Measurements from ENCODE around the gene EHMT1. TPM values are rescaled to one million over a fixed set of nuclear protein-coding genes. Genes with fewer than 3 reads are reported as not detected.

Gene EHMT1
- polyA plus RNA-seq, 3 donors: 67.8 to 78.8 (median 76.3) TPM

DNA sequence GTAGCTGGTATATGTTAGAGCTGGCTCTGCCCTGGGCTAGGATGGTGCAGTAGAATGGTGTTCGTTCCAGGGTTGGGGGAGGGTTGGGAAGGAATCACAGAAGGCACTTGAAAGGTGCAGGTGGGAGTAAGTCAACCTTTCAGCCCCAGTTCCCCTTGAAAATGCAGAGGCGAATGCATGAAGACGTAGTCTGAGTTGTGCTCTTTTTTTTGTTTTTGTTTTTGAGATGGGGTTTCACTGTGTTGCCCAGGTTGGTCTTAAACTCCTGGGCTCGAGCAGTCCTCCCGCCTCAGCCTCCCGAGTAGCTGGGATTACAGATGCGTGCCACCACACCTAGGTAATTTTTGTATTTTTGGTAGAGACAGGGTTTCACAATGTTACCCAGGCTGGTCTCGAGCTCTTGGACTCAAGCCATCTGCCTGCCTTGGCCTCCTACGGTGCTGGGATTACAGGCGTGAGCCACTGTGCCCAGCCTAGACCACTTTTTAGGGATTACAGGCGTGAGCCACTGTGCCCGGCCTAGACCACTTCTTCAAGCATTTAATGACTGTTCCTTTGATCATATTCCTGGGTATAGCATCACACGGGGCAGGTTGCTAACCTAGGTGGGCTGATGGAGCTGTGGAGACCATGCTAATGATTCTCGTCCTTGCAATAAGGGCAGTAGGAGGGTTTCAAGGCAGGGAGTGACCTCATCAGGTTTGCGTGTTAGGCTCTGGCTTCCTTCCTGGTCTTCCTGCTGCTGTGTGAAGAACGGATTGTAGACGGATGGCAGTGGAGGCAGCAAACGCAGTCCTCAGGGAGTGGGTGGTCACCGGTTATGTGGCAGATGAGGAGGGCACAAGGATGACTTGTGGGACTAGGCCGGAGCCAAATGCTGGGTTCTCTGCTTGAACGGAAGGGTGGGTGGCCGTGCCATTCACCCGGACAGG is 13.7 kb downstream of the EHMT1 start:
- no peak for DNase-seq (ENCODE audit: extremely low read depth in 1 of 11, low read depth in 9 of 11, low spot score in 4 of 11)

- DNase-seq (ENCODE audit: extremely low read depth in 1 of 11, low read depth in 9 of 11, low spot score in 4 of 11): no peak
Measured at GRCh38 chr9:137634016-137634415, 15.2 kb downstream of the EHMT1 start.

DNA sequence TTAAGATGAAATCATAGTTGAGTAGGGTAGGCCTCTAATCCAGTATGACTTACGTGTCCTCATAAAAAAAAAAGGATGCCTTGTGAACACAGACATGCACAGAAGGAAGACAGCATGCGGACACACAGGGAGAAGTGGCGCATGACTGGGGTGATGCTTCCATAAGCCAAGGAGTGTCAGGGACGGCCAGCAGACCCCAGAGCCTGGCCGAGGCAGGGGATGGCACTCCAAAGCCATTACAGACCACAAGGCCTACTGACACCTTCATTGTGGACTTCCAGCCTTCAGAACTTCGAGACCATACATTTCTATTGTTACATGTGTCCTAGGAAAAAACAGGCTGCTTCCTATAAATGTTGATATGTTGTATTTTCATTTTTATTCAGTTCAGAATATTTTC is 19.9 kb downstream of the EHMT1 start:
- no peak for DNase-seq (ENCODE audit: extremely low read depth in 1 of 11, low read depth in 9 of 11, low spot score in 4 of 11)

- DNase-seq (ENCODE audit: extremely low read depth in 1 of 11, low read depth in 9 of 11, low spot score in 4 of 11): no peak
Measured at GRCh38 chr9:137639303-137640051, 20.7 kb downstream of the EHMT1 start.

- no peak for DNase-seq (ENCODE audit: extremely low read depth in 1 of 11, low read depth in 9 of 11, low spot score in 4 of 11)
Measured at GRCh38 chr9:137640862-137641261, 22.1 kb downstream of the EHMT1 start.

GRCh38 chr9:137642118-137642601 is 23.4 kb downstream of the EHMT1 start:
- DNase-seq (ENCODE audit: extremely low read depth in 1 of 11, low read depth in 9 of 11, low spot score in 4 of 11): no peak

- DNase-seq (ENCODE audit: extremely low read depth in 1 of 11, low read depth in 9 of 11, low spot score in 4 of 11): no peak
Measured at GRCh38 chr9:137642892-137643291, 24.1 kb downstream of the EHMT1 start.

- DNase-seq (ENCODE audit: extremely low read depth in 1 of 11, low read depth in 9 of 11, low spot score in 4 of 11): no peak
Measured at GRCh38 chr9:137643921-137644320, 25.1 kb downstream of the EHMT1 start.

DNA sequence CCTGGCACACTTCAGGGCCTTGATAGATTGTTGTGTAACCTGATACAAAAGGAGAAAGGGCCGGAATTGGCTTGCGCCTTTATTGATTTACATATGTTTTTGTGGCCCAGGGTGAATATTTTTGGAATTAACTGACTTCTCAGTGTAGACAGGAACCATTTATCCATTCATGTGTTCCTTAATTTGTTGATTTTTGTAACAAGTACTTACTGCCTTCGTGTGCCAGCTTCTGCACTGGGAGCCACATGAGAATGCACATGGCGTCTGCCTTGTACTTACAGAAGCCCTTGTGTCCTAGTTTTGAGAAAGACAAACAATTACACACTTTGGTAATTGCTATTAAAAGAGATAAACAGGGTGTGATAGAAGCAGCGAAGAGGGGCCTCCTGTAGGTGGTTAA is 26.4 kb downstream of the EHMT1 start:
- DNase-seq (ENCODE audit: extremely low read depth in 1 of 11, low read depth in 9 of 11, low spot score in 4 of 11): no peak

GRCh38 chr9:137646341-137646740 is 27.5 kb downstream of the EHMT1 start:
- no peak for DNase-seq (ENCODE audit: extremely low read depth in 1 of 11, low read depth in 9 of 11, low spot score in 4 of 11)

GRCh38 chr9:137647096-137647714 is 28.4 kb downstream of the EHMT1 start:
- no peak for DNase-seq (ENCODE audit: extremely low read depth in 1 of 11, low read depth in 9 of 11, low spot score in 4 of 11)

GRCh38 chr9:137648396-137648795 is 29.6 kb downstream of the EHMT1 start:
- DNase-seq (ENCODE audit: extremely low read depth in 1 of 11, low read depth in 9 of 11, low spot score in 4 of 11): no peak

- no peak for DNase-seq (ENCODE audit: extremely low read depth in 1 of 11, low read depth in 9 of 11, low spot score in 4 of 11)
Measured at GRCh38 chr9:137649553-137649952, 30.7 kb downstream of the EHMT1 start.

DNA sequence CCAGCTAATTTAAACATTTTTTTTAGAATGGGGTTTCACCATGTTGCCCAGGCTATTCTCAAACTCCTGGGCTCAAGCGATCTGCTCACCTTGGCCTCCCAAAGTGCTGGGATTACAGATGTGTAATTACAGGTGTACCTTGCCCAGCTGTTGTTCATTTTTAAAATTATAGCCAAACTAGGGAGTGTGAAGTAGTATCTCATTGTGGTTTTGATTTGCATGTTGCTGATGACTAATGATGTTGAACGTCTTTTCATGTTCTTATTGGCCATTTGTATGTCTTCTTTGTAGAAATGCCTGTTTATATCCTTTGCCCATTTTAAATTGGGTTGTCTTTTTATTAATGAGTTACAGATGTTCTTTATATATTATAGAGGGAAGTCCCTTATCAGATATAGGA is 31.5 kb downstream of the EHMT1 start:
- DNase-seq (ENCODE audit: extremely low read depth in 1 of 11, low read depth in 9 of 11, low spot score in 4 of 11): no peak

DNA sequence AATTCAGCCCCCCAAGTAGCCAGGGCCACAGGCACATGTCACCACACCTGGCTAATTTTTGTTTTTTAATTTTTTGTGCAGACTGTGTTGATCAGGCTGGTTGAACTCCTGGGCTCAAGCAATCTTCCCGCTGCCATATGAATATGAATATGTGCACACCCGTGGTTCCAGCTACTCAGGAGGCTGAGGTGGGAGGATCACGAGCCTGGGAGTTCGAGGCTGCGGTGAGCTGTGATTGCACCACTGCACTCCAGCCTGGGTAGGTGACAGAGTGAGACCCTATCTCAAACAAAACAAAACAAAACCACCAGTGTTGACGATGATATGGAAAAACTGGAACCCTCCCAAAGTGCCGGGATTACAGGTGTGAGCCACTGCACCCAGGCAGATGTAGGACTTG is 32.0 kb downstream of the EHMT1 start:
- no peak for DNase-seq (ENCODE audit: extremely low read depth in 1 of 11, low read depth in 9 of 11, low spot score in 4 of 11)

DNA sequence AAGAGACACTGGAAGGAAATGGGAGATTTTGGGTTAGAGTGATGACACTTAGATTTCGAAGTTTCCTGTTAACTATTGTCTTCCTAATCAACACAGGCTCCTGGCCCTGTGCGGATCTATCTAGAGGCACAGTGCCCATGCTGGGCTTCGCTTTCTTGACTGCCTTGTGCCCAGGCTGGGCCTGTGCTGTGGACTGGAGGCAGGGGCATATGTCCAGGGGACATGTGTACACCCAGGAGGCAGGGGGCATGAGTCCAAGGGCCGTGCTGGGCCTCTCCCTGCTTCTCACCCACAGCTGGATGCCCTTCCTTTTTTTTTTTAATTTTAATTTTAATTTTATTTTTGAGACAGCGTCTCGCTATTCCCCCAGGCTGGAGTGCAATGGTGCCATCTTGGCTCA is 37.6 kb downstream of the EHMT1 start:
- no peak for DNase-seq (ENCODE audit: extremely low read depth in 1 of 11, low read depth in 9 of 11, low spot score in 4 of 11)

GRCh38 chr9:137657606-137658005 is 38.8 kb downstream of the EHMT1 start:
- DNase-seq (ENCODE audit: extremely low read depth in 1 of 11, low read depth in 9 of 11, low spot score in 4 of 11): no peak

DNA sequence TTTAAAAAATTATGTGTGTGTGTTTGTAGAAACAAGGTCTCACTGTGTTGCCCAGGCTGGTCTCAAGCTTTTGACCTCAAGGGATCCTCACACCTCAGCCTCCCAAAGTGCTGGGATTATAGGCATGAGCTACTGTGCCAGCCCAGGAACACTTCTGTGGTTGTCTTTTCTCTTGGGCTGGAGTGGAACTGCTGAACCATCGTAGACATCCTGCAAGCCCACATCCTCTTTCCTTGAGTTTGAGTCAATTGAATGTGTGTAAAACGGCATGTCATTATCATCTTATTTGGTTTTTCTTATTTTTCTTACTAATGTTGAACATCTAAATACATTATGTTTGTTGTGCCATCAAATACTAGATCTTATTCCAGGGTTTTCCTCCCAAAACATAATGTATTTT is 40.0 kb downstream of the EHMT1 start:
- no peak for DNase-seq (ENCODE audit: extremely low read depth in 1 of 11, low read depth in 9 of 11, low spot score in 4 of 11)

GRCh38 chr9:137660144-137660543 is 41.3 kb downstream of the EHMT1 start:
- no peak for DNase-seq (ENCODE audit: extremely low read depth in 1 of 11, low read depth in 9 of 11, low spot score in 4 of 11)

DNA sequence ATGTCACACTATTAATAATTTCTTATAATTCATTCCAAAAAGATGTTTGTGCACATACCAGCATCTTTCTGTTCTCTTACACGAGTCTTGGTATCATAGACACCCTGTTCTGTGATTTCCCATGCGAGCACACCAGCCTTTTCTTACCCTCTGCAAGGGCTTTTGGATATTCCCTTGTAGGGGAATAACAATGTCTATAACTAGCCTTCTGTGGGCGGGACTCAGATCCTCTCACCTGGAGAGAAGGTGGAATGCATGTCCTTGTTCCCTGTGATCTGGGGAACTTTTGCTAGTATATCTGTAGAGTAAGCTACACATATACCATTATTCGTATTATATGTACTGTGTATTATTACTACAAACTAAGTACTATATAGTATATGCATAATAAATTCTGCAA is 44.8 kb downstream of the EHMT1 start:
- no peak for DNase-seq (ENCODE audit: extremely low read depth in 1 of 11, low read depth in 9 of 11, low spot score in 4 of 11)

Data from renal cortex interstitium (tissue), 11 donors.